SK-N-MC (cell line): ENCODE results near the gene SCAF11.

Source experiments
- DNase-seq: peaks from one replicate; pipeline ENCODE4 v3.0.0-alpha.2; 2011; ENCODE audit warnings: low read depth, low spot score
- H3K27ac ChIP-seq: fragments of 200-600 bp; sonication (generic); 2 replicates; pipeline ENCODE4 v1.5.1; 2016; ENCODE audit warnings: mixed run types
- H3K36me3 ChIP-seq: fragments of 200-600 bp; sonication (generic); 2 replicates; pipeline ENCODE4 v1.6.1; 2017; ENCODE audit warnings: antibody characterized with exemption, low read length, mixed read lengths; ENCODE audit not compliant: insufficient read depth
- H3K4me3 ChIP-seq: fragments of 200-600 bp; sonication (generic); 2 replicates; pipeline ENCODE4 v1.5.1; 2016
- H3K9ac ChIP-seq: fragments of 200-600 bp; sonication (generic); 2 replicates; pipeline ENCODE4 v1.8.0; 2017; ENCODE audit warnings: mixed run types, mixed read lengths; ENCODE audit not compliant: insufficient read length
- H3K9me3 ChIP-seq: fragments of 200-600 bp; sonication (generic); 2 replicates; pipeline ENCODE4 v1.6.1; 2017; ENCODE audit warnings: low read depth, mild to moderate bottlenecking, antibody characterized with exemption, low read length, moderate library complexity, mixed read lengths
- EZH2 ChIP-seq: fragments of 200-600 bp; sonication (generic); IDR thresholded peaks from one replicate; pipeline ENCODE4 v1.6.1; 2017; ENCODE audit warnings: antibody characterized with exemption
- FOXP2 ChIP-seq: optimal IDR thresholded peaks from 2 replicates; pipeline ENCODE3; 2011; ENCODE audit warnings: mild to moderate bottlenecking, moderate library complexity; ENCODE audit not compliant: insufficient read depth; ENCODE audit errors: extremely low read length, control extremely low read depth
- POLR2AphosphoS5 ChIP-seq: IDR thresholded peaks from 2 replicates; pipeline ENCODE4 v1.6.1; 2012; ENCODE audit warnings: mild to moderate bottlenecking, low read depth, low read length, borderline replicate concordance

SCAF11 gene

GRCh38 chr12:45974171-45974719 lies 16.1 kb downstream of the SCAF11 start:
- DNase-seq: no peak
- H3K9me3 ChIP-seq: peaks cover 15% of the 10 kb centered on the region
- no peak overlapping the region for H3K9ac ChIP-seq
- H3K4me3 ChIP-seq: no peak overlapping the region
- H3K27ac ChIP-seq: no peak overlapping the region
- TF ChIP-seq POLR2AphosphoS5: no peak
- TF ChIP-seq FOXP2: no peak
- TF ChIP-seq EZH2: no peak
- peaks cover 85% of the 10 kb centered on the region for H3K36me3 ChIP-seq

- no peak for DNase-seq
- H3K9me3 ChIP-seq: peaks cover 15% of the 10 kb centered on the region
- H3K9ac ChIP-seq: no peak overlapping the region
- H3K27ac ChIP-seq: no peak overlapping the region
- TF ChIP-seq POLR2AphosphoS5 (no peak), FOXP2 (no peak), EZH2 (no peak)
- no peak overlapping the region for H3K4me3 ChIP-seq
- peaks cover 78% of the 10 kb centered on the region for H3K36me3 ChIP-seq
These were observed 16.8 kb downstream of the SCAF11 start for GRCh38 chr12:45973526-45973925.

GRCh38 chr12:45970391-45970790 lies 20.0 kb downstream of the SCAF11 start:
- no peak overlapping the region for H3K27ac ChIP-seq
- H3K36me3 ChIP-seq: peaks cover 72% of the 10 kb centered on the region
- H3K4me3 ChIP-seq: no peak overlapping the region
- peaks cover 16% of the 10 kb centered on the region for H3K9me3 ChIP-seq
- no peak overlapping the region for H3K9ac ChIP-seq
- no peak for DNase-seq
- TF ChIP-seq FOXP2: no peak
- TF ChIP-seq EZH2: no peak
- no peak for TF ChIP-seq POLR2AphosphoS5

GRCh38 chr12:45969084-45969483 lies 21.3 kb downstream of the SCAF11 start:
- peaks cover 21% of the 10 kb centered on the region for H3K9me3 ChIP-seq

DNA sequence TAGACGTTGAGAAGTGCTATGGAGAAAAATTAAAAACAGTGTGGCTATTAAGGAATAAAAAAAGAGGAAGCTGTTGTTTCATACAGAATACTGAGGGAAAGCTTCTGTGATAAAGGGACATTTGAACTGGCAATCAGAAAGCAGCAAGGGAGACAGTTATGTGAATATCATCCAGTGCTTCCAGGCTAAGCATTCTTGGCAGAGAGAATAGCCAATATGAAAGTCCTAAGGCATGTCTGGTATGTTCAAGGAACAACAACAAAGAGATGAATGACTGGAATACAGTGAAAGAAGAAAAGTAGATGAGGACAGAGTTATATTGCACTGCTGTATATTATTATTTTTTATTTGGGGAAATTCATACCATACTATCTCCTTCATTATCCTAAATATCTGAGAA lies 23.9 kb downstream of the SCAF11 start:
- Histone ChIP-seq H3K36me3 (peaks cover 74% of the 10 kb centered on the region), H3K27ac (no peak overlapping the region), H3K9ac (no peak overlapping the region), H3K9me3 (peaks cover 23% of the 10 kb centered on the region; the same call in 1 of the 2 replicates), H3K4me3 (no peak overlapping the region)
- TF ChIP-seq FOXP2 (no peak), POLR2AphosphoS5 (no peak), EZH2 (no peak)
- no peak for DNase-seq

More at GRCh38 chr12:45969084-45969483, 21.3 kb downstream of the SCAF11 start:
- no peak for DNase-seq
- TF ChIP-seq POLR2AphosphoS5 (no peak), FOXP2 (no peak), EZH2 (no peak)
- Histone ChIP-seq H3K9ac (no peak overlapping the region), H3K27ac (no peak overlapping the region), H3K36me3 (peaks cover 72% of the 10 kb centered on the region), H3K4me3 (no peak overlapping the region)

DNA sequence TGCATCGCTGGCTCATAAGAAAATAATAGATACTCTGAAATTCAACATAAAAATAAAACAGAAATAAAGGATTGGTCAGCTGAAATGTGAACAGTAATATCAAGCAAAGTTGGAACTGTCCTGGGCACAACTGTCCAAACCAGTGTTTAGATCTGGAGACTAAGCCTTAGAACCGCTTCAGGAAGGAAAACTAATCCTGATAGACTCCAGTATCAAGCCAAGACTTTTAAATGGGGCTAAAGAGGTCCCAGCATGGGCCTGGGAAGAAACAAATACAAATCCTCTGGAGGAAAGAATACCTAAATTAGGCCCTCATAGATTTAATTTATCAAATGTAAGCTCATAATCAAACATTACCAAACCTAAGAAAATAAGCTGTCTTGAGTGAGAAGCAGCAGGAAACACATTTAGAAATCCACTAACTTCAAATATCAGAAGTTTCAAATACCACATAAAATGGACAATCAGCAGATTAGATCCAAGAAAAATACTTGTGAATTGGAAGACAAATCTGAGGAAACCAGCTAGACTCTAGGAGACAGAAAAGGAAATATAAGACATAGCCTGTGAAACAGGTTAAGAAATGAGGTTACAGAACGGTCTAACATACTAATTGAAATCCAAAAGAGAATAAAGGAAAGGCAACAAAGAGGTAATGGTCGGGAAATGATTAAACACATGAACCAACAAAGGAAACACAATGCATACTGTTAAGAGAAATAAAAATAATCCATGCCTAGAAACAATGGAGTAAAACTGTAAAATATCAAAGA lies 27.6 kb downstream of the SCAF11 start:
- H3K36me3 ChIP-seq: peaks cover 88% of the 10 kb centered on the region
- H3K9ac ChIP-seq: no peak overlapping the region
- DNase-seq: no peak
- no peak overlapping the region for H3K27ac ChIP-seq
- no peak overlapping the region for H3K4me3 ChIP-seq
- H3K9me3 ChIP-seq: peaks cover 16% of the 10 kb centered on the region; the same call in 1 of the 2 replicates
- TF ChIP-seq POLR2AphosphoS5: no peak
- no peak for TF ChIP-seq EZH2
- TF ChIP-seq FOXP2: no peak

DNA sequence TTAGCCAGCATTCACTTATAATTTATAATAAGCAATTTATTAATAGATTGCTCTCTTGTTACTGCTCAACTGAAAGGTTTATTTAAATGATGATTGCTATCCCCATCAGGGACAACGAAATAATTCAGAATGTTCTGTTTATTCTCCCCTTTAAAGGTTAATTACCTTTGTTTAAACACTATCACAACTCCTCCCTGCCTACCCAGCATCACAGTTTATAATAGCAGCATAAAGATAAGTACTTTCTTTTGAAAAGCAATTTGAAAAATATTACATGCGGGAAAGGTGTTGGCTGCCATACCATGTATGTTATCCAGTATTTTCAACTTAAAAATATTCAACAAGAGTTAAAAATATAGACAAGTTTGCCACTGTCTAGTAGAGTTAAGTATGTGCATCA lies 30.6 kb downstream of the SCAF11 start:
- H3K36me3 ChIP-seq: peaks cover 83% of the 10 kb centered on the region
- no peak overlapping the region for H3K4me3 ChIP-seq
- peaks cover 9% of the 10 kb centered on the region; the same call in 1 of the 2 replicates for H3K9me3 ChIP-seq
- DNase-seq: no peak
- no peak overlapping the region for H3K9ac ChIP-seq
- TF ChIP-seq POLR2AphosphoS5 (no peak), FOXP2 (no peak), EZH2 (no peak)
- H3K27ac ChIP-seq: no peak overlapping the region

- no peak overlapping the region for H3K9ac ChIP-seq
- no peak overlapping the region for H3K4me3 ChIP-seq
- peaks cover 81% of the 10 kb centered on the region for H3K36me3 ChIP-seq
- no peak overlapping the region for H3K27ac ChIP-seq
- TF ChIP-seq FOXP2 (no peak), EZH2 (no peak), POLR2AphosphoS5 (no peak)
- no peak for DNase-seq
- H3K9me3 ChIP-seq: peaks cover 4% of the 10 kb centered on the region; the same call in 1 of the 2 replicates
These were observed 31.3 kb downstream of the SCAF11 start for GRCh38 chr12:45959025-45959424.
